Islet of Langerhans (tissue), 1 donor: ENCODE results near the gene KRTAP2-3.
"Not testable (repeated sequence)": the region's sequence is repeated elsewhere in the genome, so short reads cannot be mapped to it uniquely, and the experiment has no call there.

ENCODE experiments used
- FAIRE-seq: peaks from one replicate; lab custom pipeline; 2011; peaks lifted over from hg19 to GRCh38; lab: Jason Lieb, UNC

Gene KRTAP2-3

DNA sequence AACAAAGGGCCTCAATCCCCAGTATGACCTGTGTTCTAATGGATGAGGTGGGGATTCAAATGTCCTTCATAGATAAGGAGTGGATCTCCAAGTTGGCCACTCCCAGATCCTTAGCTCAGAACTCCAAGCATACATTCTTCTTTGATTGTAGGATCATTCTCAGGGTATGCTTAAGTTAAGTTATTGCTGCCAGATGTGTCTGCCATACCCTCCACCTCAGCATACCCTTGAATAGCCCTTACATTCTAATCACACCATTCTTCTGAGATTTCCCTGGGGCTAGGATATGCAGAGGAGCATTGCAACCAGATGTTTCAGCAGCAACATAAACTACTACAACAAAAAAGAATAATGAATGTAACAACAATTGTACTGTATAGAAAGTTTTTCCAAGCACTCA is 7.4 kb upstream of the KRTAP2-3 start:
- no peak for FAIRE-seq

DNA sequence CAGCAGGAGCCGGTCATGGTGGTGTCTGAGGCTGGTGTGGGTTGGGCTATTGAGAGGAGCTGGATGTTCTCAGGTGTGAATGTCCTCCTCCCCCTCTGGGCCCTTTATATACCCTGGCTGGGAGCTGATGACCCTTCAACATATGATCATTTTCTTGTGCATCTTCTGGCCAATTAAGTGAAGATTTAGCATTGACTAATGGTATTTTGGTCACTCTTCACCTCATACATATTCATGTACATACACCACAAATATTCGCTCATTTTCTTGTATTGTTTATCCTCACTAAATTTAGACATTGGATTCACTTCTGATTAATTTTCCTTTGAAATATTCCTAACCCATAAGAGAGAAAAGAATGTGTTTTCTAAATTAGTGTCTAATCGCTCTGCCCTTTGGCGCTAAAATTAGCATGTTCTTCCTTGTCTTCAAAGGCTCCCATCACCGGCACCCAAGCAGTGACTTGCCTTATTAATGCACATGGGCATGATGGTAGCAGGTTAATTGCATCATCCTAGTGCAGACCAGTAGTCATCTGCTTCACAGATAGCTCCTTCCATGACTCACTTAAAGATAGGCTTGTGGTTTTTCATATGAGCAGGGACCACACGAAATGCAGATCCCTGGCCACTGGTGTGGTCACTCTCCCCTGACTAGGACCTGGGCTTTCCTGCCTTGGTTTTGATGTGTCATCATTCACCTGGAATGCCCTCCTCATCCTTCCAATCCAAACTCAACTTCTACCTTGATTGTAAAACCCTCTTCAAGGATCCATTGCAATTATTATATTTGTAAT is 6.1 kb upstream of the KRTAP2-3 start, which contains the start of gene KRTAP2-4:
KRTAP2-4 (minus strand) TSS at position 51 of the 796 bp plus-strand sequence; CDS start at position 17, 34 bp downstream.
- FAIRE-seq: no peak

DNA sequence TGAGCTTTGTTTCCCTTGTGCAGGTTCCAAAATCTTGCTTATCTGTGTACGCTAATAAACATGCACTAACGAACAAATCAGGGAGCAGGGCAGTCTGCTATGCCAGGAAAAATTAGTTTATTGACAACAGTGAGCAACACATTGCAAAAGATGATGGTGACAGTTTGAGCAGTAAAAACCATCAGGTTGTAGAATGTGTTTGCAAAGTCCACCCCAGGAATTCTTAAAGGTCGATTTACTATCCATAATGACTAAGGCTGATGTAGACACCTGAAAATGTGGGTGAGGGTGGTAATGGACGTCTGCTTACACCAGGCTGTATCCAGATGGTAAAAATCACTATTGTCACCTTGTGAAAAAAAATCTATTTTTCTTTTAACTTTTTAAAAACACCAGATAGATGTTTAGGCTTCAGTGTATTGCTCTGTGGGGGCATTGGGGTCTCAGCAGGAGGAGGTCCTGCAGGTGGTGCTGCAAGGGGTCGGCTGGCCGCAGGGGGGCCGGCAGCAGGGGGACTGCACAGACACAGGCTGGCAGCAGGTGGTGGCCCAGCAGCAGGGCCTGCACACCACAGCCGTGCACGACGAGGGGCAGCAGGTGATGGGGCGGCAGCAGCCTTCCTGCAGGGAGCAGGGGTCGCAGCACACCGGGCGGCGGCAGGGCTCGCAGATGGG is 5.2 kb upstream of the KRTAP2-3 start:
- FAIRE-seq: not testable (repeated sequence)

- FAIRE-seq: no peak
These were observed 4.4 kb upstream of the KRTAP2-3 start for GRCh38 chr17:41064301-41064700.

DNA sequence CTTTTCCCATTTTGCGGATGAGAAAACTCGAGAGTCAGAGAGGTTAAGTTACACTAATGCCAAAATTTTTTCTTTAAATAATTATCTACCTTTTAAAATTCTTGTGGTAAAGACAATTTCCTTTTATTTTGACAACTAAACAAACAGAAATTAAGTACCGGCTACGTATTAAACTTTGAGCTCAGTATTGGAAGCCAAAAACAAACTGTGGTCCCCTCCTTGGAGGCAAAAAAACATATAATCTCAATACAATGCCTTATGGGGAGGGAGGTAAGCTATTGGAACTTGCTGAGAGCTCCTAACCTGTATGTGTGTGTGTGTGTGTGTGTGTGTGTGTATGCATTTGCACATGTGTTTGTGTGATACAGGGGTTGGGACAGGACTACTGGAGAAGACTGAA is 3.5 kb upstream of the KRTAP2-3 start:
- no peak for FAIRE-seq

DNA sequence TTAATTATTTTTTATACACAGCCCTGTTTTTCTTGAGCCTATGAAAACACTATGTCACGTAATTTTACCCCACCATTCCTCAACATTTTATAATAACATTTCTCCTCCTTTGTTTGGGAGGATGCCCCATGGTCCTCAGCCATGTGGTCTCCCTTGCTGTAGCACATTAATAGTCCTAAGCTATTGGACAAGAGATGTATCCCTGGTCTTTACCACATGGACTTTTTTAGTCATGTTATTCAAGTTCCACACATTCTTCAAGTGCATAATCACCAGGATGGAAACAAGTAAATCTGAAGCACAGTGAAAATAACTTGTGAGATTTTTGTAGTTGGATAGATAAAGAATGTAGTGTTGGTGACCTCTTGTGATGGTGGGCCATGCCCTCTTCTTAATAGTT is 2.0 kb upstream of the KRTAP2-3 start:
- no peak for FAIRE-seq

DNA sequence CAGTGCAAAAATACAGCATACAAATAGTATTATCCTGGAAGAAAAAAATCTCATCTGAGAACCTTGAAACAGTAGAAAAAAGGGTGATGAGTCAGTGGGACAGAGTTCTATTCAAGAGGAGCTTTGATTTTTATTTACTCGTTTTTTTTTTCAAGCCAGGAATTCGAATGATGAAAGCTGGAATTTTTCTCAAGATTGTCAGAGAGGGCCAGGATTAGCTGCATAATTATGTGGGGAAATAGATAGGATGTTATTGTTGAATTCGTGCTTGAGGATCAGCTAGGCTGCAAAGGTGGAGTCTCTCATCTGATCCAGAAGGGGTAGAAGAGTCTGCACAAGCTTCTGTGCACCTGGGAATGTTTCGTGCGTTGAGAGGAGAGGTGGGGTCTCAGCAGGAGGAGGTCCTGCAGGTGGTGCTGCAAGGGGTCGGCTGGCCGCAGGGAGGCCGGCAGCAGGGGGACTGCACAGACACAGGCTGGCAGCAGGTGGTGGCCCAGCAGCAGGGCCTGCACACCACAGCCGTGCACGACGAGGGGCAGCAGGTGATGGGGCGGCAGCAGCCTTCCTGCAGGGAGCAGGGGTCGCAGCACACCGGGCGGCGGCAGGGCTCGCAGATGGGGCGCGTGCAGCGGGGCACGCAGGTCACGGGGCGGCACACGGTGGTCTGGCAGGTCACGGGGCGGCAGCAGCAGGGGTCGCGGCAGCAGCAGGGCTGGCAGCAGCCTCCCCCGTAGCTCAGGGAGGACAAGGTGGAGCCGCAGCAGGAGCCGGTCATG is 450 bp downstream of the KRTAP2-3 start:
- not testable (repeated sequence) for FAIRE-seq

DNA sequence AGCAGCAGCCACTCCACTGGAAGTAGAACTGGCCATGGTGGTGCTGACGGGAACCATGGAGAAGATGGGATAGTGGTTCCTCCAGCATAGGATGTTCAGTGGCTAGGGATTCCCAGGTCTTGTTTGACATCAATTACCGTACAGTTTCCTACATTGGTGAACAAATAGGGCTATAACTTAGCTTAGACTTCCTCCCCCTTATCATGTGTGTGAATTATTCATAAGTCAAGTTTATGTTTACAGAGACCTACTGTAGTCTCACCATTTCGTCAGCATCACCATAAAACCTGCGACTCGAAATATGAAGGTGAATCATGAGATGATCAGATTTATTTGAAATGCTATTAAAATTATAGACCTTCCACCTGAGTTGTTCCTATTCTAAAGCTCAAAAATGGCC is 1.2 kb downstream of the KRTAP2-3 start:
- FAIRE-seq: no peak

DNA sequence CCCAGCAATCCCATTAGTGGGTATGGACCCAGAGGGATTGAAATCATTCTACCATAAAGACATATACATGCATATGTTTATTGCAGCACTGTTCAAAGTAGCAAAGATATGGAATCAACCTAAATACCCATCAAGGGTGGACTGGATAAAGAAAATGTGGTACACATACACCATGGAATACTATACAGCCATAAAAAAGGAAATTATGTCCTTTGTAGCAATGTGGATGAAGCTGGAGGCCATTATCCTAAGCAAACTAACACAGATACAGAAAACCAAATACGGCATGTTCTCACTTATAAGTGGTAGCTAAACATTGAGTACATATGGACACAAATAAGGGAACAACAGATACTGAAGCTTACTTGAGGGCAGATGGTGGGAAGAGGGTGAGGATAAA is 2.4 kb downstream of the KRTAP2-3 start:
- no peak for FAIRE-seq

DNA sequence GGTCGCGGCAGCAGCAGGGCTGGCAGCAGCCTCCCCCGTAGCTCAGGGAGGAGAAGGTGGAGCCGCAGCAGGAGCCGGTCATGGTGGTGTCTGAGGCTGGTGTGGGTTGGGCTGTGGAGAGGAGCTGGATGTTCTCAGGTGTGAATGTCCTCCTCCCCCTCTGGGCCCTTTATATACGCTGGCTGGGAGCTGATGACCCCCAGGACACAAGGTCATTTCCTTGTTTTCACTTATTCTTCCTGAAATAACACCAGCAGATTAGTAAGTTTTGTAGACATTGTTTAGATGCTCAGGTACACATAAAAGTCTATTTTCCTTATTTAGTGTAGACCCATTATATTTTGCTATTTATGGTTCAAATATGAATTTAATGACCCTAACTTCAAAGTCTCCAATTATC is 4.8 kb downstream of the KRTAP2-3 start, which contains the start of gene KRTAP2-2:
KRTAP2-2 (minus strand) TSS at position 101 of the 400 bp plus-strand sequence; CDS start at position 82, 19 bp downstream.
- FAIRE-seq: not testable (repeated sequence)

DNA sequence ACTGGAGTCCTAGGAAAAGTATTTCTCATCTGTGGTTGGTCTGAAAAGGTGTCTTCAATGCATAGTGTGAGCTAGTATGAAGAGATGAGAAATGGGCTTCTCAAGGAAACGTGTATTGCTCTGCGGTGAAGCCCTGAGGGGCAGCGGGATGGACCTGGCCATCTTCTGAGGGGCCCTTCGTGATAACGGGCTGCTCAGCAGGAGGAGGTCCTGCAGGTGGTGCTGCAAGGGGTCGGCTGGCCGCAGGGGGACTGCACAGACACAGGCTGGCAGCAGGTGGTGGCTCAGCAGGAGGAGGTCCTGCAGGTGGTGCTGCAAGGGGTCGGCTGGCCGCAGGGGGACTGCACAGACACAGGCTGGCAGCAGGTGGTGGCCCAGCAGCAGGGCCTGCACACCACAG is 5.4 kb downstream of the KRTAP2-3 start:
- FAIRE-seq: not testable (repeated sequence)

DNA sequence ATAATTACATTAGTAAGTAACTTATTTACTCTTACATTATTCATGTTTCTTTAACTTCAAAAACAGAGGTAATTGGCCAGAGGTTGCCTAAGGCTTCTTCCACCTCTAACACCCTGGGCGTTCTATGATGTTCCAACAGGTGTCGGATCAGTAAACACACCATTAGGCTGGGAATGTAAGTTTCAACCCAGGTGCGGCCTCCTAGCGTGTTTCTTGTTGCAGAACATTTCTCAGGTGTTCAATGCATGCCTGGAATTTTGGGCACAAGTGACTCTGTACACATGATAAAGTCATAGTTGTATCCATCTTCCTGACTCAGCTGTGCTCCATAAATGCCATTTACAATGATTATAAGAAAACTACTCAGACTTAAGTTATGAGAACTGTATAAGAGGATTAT is 5.9 kb downstream of the KRTAP2-3 start:
- no peak for FAIRE-seq

DNA sequence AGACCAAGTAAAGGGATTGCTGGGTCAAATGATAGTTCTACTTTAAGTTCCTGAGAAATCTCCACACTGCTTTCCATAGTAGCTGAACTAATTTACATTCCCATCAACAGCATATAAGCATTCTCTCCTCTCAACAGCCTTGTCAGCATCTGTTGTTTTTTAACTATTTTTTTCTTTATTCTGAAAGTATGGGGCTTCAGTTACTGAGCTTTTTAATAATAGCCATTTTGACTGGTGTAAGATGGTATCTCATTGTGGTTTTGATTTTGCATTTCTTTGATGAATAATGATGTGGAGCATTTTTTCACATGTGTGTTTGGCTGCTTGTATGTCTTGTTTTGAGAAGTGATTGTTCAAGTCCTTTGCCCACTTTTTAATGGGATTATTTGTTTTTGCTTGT is 7.3 kb downstream of the KRTAP2-3 start:
- no peak for FAIRE-seq

DNA sequence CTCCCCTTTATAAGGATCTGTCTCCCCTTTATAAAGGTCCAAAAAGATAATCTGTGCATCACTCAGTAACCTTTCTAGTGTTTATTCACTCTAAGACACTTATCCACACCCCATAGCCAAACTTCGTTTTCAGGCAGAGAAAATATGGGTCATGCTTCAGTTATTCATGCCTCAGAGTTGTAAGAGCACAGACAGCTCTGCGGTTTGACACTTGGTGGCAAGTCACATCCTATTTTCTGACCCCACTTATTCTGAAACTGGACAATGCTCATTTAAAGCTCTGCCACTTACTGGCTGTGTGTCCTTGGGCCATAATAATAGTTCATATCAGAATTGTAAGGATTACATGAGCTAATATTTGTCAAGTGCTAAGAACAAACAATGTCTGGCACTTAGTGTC is 10.8 kb downstream of the KRTAP2-3 start:
- FAIRE-seq: no peak

DNA sequence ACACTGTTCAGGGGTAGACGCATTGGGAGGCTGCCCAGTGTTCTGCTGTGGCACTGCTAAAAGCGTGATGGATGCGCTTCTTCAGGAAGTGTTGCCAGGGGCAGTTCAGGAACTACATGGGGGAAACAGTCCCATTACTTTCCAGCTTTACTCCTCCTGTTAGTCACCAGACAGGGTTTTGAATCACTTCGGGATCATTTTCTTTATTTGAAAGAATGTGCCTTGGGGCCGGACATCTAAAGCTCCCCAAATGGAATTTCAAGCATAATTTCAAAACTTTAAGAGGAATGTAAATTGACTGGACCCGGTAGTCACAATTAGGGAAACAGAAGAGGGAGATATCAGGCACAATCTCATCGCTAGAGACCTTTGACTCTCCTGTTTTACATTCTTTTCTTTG is 11.5 kb downstream of the KRTAP2-3 start:
- FAIRE-seq: no peak

DNA sequence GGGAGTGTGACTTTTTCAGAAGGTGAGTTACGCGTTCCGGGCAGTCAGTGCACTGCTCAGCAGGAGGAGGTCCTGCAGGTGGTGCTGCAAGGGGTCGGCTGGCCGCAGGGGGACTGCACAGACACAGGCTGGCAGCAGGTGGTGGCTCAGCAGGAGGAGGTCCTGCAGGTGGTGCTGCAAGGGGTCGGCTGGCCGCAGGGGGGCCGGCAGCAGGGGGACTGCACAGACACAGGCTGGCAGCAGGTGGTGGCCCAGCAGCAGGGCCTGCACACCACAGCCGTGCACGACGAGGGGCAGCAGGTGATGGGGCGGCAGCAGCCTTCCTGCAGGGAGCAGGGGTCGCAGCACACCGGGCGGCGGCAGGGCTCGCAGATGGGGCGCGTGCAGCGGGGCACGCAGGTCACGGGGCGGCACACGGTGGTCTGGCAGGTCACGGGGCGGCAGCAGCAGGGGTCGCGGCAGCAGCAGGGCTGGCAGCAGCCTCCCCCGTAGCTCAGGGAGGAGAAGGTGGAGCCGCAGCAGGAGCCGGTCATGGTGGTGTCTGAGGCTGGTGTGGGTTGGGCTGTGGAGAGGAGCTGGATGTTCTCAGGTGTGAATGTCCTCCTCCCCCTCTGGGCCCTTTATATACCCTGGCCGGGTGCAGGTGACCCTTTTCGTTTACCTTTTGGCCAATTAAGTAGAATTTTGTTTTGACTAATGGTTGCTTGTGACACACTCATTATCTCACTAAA is 13.0 kb downstream of the KRTAP2-3 start, which contains the start of gene KRTAP2-1:
KRTAP2-1 (minus strand) TSS at position 582 of the 731 bp plus-strand sequence; CDS start at position 533, 49 bp downstream.
- not testable (repeated sequence) for FAIRE-seq

DNA sequence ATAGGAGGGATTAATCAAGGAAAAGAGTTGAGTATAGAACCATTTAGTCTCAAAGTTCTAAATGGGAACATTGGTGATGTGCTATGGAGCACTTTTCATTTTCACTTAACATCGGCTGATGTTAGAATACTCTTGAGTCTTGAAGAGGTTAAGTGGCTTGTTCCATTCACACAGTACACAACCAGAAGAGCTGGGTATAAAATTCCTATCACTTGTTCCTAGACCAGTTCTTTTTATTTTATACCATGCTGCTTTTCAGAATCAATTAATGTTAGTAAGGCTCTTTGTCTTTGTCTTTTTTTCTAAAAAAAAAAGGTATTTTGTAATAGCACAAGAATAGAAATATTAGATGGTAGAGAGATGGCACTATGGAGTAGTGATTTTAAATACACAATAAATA is 17.0 kb downstream of the KRTAP2-3 start:
- no peak for FAIRE-seq

GRCh38 chr17:41040783-41041571 is 18.9 kb downstream of the KRTAP2-3 start, which contains the start of gene KRTAP1-1:
Gene KRTAP1-1 (minus strand): TSS chr17:41041450. CDS start chr17:41041397, 53 bp downstream.
- FAIRE-seq: not testable (repeated sequence)

GRCh38 chr17:41037853-41038350 is 22.0 kb downstream of the KRTAP2-3 start:
- no peak for FAIRE-seq

DNA sequence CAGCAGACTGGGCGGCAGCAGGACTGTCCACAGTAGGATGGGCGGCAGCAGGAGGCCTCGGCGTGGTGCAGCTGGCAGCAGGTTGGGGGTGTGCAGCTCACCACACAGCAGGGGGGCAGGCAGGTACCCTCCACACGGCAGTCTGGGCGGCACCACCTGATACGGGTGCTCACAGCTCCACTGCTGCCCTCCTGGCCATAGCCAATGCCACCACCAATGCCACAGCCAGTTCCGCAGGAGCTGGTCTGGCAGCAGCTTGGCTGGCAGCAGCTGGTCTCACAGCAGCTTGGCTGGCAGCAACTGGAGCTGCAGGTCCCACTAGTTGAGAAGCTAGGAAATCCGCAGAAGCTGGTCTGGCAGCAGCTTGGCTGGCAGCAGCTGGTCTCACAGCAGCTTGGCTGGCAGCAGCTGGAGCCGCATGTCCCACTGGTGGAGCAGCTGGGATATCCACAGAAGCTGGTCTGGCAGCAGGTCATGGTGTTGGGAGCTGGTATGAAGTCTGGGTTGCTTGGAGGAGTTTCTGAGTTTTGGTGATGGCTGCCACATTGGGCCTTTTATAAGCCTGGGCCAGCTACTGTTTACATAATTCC is 25.5 kb downstream of the KRTAP2-3 start, which contains the start of gene KRTAP1-3:
KRTAP1-3 (minus strand) TSS at position 529 of the 590 bp plus-strand sequence; CDS start at position 476, 53 bp downstream.
- not testable (repeated sequence) for FAIRE-seq
